ENCODE measurements around the gene JPH4. TPM values are rescaled to one million over a fixed set of nuclear protein-coding genes. Genes with fewer than 3 reads are reported as not detected.
"Not testable (repeated sequence)": the region's sequence is repeated elsewhere in the genome, so short reads cannot be mapped to it uniquely, and the experiment has no call there.

The JPH4 gene
- total RNA-seq, 1 donor from 2014 or later, result 0.19 TPM

DNA sequence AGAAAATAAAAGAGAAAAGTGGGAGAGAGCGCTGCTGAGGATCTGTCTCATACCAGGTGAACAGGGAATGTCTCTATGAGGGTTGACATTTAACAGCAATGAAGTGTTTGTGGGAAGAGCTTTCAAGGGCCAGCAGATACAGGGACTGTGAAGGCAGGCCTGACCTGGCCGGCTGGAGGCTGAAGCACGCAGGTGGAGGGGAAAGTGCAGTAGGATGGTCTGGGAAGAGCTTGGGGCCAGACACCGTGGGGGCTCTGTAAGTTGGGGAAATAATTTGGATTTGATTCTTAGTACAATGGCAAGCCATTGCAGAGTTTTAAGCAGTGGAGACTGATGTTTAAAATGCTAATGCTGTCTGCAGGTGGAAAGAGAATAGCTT is 33.8 kb upstream of the JPH4 start:
- intact Hi-C loops (cut with micrococcal nuclease), result no loop called here
- Histone ChIP-seq H3K27ac (replicated peaks) (no peak overlapping the region), H3K4me3 (no peak overlapping the region), H3K9me3 (replicated peaks) (no peaks in the 10 kb centered on the region), H3K36me3 (no peaks in the 10 kb centered on the region), H3K4me1 (no peaks in the 10 kb centered on the region), H3K27me3 (ENCODE audit: low read depth) (peaks cover 41% of the 10 kb centered on the region)
- TF ChIP-seq, protein P1, sequence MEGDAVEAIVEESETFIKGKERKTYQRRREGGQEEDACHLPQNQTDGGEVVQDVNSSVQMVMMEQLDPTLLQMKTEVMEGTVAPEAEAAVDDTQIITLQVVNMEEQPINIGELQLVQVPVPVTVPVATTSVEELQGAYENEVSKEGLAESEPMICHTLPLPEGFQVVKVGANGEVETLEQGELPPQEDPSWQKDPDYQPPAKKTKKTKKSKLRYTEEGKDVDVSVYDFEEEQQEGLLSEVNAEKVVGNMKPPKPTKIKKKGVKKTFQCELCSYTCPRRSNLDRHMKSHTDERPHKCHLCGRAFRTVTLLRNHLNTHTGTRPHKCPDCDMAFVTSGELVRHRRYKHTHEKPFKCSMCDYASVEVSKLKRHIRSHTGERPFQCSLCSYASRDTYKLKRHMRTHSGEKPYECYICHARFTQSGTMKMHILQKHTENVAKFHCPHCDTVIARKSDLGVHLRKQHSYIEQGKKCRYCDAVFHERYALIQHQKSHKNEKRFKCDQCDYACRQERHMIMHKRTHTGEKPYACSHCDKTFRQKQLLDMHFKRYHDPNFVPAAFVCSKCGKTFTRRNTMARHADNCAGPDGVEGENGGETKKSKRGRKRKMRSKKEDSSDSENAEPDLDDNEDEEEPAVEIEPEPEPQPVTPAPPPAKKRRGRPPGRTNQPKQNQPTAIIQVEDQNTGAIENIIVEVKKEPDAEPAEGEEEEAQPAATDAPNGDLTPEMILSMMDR (IDR thresholded peaks at IDR 0.05; ENCODE audit: borderline replicate concordance), result no peak
- no peak for DNase-seq

DNA sequence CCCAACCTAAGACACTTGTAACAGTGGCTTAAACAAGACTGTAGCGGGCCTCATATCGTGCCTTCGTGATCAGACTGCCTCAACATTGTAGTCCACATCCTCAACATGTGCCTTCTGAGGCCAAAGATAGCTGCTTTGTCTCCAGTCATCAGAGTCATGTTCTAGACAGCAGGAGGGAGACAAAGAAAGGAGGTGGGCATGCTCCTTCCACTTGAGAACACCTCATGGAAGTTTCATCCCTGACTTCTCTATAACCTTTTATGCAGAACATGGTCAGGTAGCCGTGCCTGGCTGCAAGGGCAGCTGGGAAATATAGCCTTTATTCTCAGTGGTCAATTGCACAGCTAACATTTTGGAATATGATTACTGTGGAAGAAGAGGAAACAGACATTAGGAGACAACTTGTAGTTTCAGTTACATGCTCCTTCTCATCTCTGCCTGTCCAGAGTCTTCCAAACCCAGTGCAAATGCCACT is 32.3 kb upstream of the JPH4 start:
- no peaks in the 10 kb centered on the region for H3K9me3 ChIP-seq (replicated peaks)

DNA sequence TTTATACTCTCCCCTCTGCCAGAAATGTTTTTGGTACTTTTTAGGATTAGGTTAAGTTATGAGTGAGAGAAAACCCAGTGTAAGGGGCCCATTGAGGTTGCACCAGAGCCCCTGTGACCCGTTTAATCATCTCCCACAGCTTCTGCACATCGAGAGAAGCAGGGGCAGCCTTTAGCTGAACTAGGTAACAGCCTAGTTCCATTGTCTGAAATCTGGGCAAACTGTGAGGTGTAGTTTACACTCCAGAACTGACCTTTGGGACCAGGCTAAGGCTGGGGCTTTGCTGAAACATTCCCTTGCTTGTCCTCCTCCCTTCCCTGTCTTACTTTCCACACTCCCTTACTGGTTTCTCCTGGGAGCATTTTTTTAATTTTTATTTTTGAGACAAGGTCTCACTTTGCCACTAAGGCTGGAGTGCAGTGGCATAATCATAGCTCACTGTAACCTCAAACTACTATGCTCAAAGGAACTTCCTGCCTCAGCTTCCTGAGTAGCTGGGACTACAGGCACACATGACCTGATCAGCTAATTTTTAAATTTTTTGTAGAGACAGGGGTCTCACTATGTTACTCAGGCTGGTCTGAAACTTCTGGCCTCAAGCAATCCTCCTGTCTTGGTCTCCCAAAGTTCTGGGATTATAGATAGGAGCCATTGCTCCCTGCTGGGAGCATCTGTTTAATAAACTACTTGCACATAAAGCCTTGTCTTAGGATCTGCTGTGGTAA is 31.7 kb upstream of the JPH4 start:
- no peak overlapping the region for H3K27ac ChIP-seq (replicated peaks)
- intact Hi-C loops (cut with micrococcal nuclease), result no loop called here
- TF ChIP-seq, protein P1 (IDR thresholded peaks at IDR 0.05; ENCODE audit: borderline replicate concordance), result no peak
- no peaks in the 10 kb centered on the region for H3K9me3 ChIP-seq (replicated peaks)
- peaks cover 38% of the 10 kb centered on the region for H3K27me3 ChIP-seq (ENCODE audit: low read depth)
- DNase-seq, result no peak
- H3K4me3 ChIP-seq, result no peak overlapping the region
- peaks cover 4% of the 10 kb centered on the region for H3K4me1 ChIP-seq
- H3K36me3 ChIP-seq, result no peaks in the 10 kb centered on the region

More for the DNA sequence above, 32.3 kb upstream of the JPH4 start:
- no peak overlapping the region for H3K27ac ChIP-seq (replicated peaks)
- H3K36me3 ChIP-seq, result no peaks in the 10 kb centered on the region
- no peak for DNase-seq
- peaks cover 2% of the 10 kb centered on the region for H3K4me1 ChIP-seq
- peaks cover 43% of the 10 kb centered on the region for H3K27me3 ChIP-seq (ENCODE audit: low read depth)
- TF ChIP-seq, protein P1 (IDR thresholded peaks at IDR 0.05; ENCODE audit: borderline replicate concordance), result no peak
- no peak overlapping the region for H3K4me3 ChIP-seq
- intact Hi-C loops (cut with micrococcal nuclease), result no loop called here

DNA sequence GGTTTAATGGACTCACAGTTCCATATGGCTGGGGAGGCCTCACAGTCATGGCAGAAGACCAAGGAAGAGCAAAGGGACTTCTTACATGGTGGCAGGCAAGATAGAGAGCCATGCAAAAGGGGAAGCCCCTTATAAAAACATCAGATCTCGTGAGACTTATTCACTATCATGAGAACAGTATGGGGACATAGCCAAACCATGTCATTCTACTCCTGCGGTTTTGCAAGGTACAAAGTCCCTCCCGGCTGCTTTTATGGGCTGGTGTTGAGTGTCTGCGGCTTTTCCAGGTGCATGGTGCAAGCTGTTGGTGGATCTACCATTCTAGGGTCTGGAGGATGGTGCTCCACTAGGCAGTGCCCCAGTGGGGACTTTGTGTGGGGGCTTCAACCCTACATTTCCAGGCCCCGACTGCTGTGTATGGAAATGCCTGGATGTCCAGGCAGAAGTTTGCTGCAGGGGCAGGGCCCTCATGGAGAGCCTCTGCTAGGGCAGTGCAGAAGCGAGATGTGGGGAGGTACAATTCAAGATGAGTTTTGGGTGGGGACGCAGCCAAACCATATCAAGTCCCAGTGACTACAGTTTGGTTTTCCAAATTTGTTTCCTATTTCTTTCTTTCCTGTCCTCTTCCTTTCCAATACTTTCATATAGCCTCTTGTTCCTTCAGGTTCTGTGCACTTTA is 31.0 kb upstream of the JPH4 start:
- H3K27ac ChIP-seq (replicated peaks); intact Hi-C loops (cut with micrococcal nuclease); H3K4me3 ChIP-seq: not testable (repeated sequence)

DNA sequence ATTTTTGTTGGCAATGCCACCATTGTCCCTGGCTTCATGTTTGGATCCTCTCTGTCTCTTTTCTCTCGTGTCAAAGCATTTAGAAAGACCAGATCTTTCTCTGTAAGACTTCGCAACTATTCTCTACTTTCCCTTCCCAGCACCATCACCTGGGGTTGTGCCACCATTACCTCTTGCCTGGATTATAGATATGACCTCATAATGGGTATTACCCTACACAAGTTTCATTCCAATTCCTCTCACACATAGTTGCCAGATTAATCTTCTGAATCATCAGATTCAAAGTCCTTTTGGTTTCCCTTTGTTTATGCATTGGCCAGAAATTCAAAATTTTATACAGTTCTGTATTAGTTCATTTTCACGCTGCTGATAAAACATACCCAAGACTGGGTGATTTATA is 30.4 kb upstream of the JPH4 start:
- Histone ChIP-seq H3K27me3 (ENCODE audit: low read depth) (peaks cover 26% of the 10 kb centered on the region), H3K4me1 (peaks cover 4% of the 10 kb centered on the region), H3K4me3 (no peak overlapping the region), H3K27ac (replicated peaks) (no peak overlapping the region), H3K36me3 (no peaks in the 10 kb centered on the region), H3K9me3 (replicated peaks) (no peaks in the 10 kb centered on the region)
- DNase-seq, result no peak
- intact Hi-C loops (cut with micrococcal nuclease), result no loop called here
- TF ChIP-seq, protein P1 (IDR thresholded peaks at IDR 0.05; ENCODE audit: borderline replicate concordance), result no peak

More for the DNA sequence above, 31.0 kb upstream of the JPH4 start:
- H3K9me3 ChIP-seq (replicated peaks); DNase-seq; H3K36me3 ChIP-seq; H3K4me1 ChIP-seq: not testable (repeated sequence)
- peaks cover 31% of the 10 kb centered on the region for H3K27me3 ChIP-seq (ENCODE audit: low read depth)

DNA sequence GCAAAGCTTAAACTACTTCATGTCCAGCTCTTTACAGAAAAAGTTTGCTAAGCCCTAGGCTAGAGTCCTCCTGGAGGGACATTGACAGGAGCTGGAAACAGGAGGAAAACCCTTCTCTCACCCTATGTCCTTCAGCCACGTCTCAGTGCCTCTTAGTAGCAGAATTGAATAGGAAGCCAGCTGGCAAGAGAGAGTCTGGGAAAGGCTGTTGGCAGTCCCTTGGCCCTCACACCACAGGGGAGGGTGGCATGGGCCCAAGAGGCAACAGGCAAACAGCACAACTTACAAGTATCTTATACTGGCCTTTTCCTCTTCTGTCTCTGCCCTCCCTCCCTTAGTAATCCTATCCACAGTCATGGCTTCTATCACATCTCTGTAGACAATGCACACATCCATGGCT is 29.9 kb upstream of the JPH4 start:
- intact Hi-C loops (cut with micrococcal nuclease), result no loop called here
- Histone ChIP-seq H3K9me3 (replicated peaks) (no peaks in the 10 kb centered on the region), H3K4me3 (no peak overlapping the region), H3K4me1 (peaks cover 4% of the 10 kb centered on the region), H3K36me3 (no peaks in the 10 kb centered on the region), H3K27me3 (ENCODE audit: low read depth) (peaks cover 23% of the 10 kb centered on the region), H3K27ac (replicated peaks) (no peak overlapping the region)
- DNase-seq, result peak; percentile 59
- TF ChIP-seq, protein P1 (IDR thresholded peaks at IDR 0.05; ENCODE audit: borderline replicate concordance), result no peak
